Activated CD4-positive, CD25-positive, alpha-beta regulatory T cell (primary cell): ENCODE measurements around the gene SCTR.

Experiments used
- DNase-seq, 4 experiments: peaks; one replicate each; lab custom pipeline; 2025; lab: John Stamatoyannopoulos, UW

The SCTR gene

GRCh38 chr2:119523952-119524694 is at the start of gene SCTR:
TSS of gene SCTR (minus strand) at chr2:119524483. CDS start at chr2:119524226, 257 bp downstream.
- DNase-seq = no peak

GRCh38 chr2:119567292-119567691 is 43.0 kb upstream of the SCTR start:
- DNase-seq = no peak

- DNase-seq = no peak
These were observed 41.2 kb upstream of the SCTR start for GRCh38 chr2:119565481-119565880.

DNA sequence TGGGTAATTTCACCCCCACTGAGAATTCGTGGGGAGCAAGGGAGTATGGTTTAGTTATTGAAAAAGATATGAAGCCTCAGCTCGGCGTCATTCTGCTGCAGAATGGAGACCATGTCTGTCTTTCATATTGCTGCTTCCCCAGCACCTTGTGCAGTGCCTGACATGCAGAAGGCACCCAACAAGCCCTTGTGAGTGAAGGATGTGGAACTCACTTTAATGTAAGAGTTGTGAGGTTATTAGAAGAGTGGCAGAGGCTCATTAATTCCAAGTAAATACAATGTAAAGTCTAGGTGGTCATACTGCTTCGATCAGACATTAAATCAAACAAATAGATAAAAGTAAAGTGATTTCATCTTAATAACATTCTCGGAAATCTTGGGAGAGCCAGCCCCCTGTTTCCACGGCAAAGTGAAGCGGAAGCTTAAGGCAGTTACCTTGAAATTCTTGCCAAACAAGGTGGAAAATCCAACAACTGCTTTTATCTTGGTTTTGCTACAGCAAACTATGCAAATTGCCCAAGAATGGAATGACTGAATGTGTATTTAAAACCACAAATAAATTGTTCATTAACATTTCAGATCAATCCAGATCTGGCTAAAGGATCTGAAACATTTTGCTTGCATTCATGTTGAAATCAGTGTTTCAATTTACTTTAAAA is 29.5 kb upstream of the SCTR start:
- no peak for DNase-seq

- no peak for DNase-seq
These were observed 28.6 kb upstream of the SCTR start for GRCh38 chr2:119552902-119553301.

DNA sequence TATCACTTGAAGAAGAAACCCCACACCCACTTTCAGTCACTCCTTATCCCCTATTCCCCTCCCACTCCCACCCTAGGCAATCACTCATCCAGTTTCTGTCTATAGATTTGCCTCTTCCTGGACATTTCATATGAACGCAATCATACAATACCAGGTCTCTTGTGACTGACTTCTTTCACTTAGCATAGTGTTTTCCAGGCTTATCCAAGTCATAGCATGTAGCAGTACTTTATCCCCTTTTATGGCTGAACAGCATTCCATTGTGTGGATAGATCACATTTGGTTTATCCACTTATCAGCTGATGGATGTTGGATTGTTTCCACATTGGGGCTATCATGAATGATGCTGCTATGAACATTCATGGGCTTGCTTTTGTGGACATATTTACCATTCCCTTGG is 26.6 kb upstream of the SCTR start:
- no peak for DNase-seq

- DNase-seq = no peak
These were observed 26.1 kb upstream of the SCTR start for GRCh38 chr2:119550346-119550745.

DNA sequence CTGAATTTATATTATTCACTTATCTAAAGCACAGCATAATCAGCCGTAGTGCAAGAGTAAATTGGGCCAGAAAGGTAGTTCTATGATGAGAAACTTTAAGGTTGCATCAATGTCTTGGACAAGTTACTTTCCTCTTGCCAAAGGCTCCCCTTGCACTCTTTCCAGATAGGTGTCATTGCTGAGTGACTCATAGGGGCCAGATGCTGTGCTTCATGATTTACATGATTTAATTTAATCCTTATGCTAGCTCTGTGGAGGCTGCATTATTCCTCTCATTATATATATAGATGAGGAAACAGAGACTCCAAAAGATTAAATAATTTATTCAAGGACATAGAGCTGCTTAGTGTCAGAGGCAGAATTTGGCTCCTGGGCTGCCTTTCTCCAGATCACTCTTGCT is 25.0 kb upstream of the SCTR start:
- DNase-seq = no peak

DNA sequence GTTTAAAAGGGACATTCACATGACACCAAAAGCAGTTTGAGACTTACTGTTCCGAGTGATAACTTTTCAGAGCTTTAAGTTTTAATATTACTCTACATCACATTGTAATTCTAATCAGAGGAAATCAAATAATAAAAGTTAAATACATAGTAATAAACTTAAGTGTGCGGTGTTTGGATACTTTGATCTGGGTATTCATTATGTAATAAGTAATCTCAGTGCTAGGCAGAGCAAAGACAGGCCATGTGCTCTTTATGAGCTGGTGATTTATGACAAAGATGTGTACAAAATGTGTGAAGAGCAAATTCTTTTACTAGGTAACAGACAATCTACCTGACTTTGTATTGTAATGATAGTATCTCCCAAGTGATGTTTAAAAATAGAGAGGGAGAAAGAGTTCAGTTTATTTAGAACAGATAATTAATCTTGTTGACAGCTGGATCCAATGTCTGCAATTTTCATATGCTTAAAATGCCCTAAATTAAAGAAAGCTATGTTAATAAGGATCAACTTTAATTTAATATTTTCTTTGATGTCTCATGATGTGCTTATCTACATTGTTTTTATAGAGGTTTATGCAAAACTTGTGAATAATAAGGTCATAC is 24.3 kb upstream of the SCTR start:
- no peak for DNase-seq

GRCh38 chr2:119546447-119546767 is 22.1 kb upstream of the SCTR start:
- DNase-seq = no peak

DNA sequence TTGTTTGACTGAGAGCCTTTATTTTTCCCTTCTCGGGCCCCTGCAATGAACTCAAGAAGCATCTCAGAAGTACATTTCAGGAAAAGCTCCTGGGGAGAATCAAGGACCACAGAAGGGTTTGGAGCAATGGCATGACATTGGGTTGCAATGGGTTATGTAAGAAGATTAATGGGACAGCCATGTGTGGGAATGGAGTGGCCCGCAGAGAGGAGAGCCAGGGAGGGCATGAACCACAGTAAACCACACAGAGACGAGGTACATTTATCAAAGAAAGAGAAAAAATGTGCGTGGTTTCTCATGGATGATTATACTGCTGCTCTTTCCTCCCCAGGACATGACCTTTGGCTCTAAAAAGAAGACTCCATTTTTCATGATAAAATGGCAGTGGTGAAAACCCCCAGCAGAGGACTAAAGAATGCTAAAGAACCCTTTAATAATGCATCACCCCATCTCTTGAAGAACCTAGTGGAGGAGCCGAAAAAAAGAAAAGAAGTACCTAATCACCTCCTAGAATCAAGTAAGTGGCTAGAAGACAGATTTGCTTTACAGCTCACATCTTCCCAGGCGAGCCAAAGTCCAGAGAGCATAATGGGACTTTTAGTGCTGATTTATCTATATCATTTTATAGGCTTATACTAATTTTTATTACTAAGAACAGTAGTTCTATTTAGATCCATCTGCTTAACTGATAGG is 21.6 kb upstream of the SCTR start:
- DNase-seq = no peak

DNA sequence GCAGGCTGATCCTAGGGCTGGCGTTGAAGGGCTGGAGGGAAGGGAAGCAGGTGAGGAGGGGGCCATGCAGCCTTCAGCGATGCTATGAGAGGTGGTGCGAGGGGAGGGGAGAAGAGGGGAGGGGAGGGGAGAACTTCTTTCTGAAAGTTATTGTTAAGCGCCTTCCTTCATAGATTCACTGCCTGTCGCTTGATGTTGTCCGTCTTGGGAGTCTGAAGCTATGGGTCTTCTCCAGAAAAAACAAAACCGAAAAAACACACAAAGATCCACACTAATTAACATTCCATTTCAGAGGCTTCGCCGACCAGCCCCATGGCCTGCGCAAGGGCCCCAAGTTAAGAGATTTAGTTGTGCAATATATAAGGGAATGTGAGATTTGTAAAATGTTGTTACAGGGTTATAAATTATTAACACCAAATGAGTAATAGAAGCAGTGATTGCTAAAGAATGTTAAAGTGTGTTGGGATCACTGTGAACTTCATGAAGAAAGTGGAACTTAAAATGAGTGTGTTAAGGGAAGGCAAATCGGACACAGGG is 20.7 kb upstream of the SCTR start:
- DNase-seq = no peak

- DNase-seq = peak in 2 of 4 experiments; percentile 6 to 21
These were observed 20.0 kb upstream of the SCTR start, which contains the start of gene CFAP221 for GRCh38 chr2:119544075-119544938. TSS of gene CFAP221 (plus strand) at chr2:119544449. CDS start at chr2:119546132, 1,683 bp downstream.

GRCh38 chr2:119541476-119541875 is 17.2 kb upstream of the SCTR start:
- no peak for DNase-seq

DNA sequence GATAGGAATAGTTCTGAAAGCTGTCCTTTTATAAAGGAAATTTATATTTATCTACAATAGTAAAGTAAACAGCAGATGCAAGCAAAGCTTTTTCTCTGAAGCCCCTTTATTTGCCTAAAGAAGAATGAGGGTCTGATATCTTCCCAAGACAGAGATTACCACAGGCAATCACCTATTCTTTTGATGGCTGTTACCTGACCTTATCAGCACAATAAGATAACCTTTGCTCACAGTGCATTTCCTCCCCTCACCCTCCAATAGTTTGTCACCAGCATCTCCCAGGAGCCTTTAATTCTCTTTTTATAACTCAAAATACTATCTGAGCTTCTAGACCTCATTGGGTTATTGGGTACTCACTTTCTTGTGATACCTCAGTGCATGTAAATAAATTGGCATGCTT is 13.5 kb upstream of the SCTR start:
- no peak for DNase-seq

- DNase-seq = no peak
These were observed 12.4 kb upstream of the SCTR start for GRCh38 chr2:119536707-119537106.

DNA sequence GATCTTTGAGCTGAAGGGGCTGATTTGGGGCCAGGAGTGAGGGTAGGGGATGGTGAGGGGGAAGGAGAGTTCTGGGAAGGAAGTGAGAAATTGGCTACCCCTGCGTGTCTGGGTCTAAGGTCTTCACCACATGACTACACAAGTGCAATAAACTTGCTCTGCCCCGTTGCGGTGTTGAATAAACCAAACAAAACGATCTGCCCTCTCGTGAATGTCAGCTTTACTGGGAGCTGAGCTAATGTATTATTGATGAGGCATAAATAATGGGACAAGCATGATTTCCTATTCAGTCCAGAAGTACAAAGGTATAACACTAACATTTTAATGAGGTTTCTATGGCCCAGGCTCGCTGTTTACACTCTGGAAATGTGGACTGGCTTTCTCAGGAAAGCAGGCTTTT is 11.9 kb upstream of the SCTR start:
- DNase-seq = no peak

GRCh38 chr2:119533560-119533959 is 9.3 kb upstream of the SCTR start:
- no peak for DNase-seq

- DNase-seq = no peak
These were observed 7.0 kb upstream of the SCTR start for GRCh38 chr2:119531292-119531691.

GRCh38 chr2:119527999-119528398 is 3.7 kb upstream of the SCTR start:
- DNase-seq = no peak

DNA sequence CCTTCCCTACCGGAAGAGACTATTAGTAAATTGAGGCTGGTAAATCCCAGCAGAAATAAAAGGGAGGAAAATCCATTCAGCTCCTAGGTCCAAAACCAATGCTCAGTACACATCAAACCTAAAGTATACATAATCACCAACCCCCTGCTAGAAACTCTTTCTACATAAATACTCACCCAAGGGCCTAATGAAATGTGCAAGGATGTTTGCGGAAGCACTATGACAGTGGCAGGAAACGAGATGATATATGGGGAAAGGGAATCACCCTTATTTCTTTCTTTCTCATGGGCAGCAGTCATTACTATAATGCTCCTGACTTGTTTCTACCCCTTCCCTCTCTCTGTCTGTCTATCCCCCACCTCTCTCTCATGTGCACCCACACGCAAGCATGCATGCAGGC is 1.3 kb upstream of the SCTR start:
- DNase-seq = no peak
